Keratinocyte (primary cell): Measurements from ENCODE around the gene RAB44. TPM values are rescaled to one million over a fixed set of nuclear protein-coding genes. Genes with fewer than 3 reads are reported as not detected.

Experiments used
- DNase-seq: peaks from one replicate; pipeline ENCODE4 v3.0.0-alpha.2; 2011; ENCODE audit warnings: low read depth, missing footprints, low spot score
- FAIRE-seq: peaks from 2 replicates; lab custom pipeline; 2011; peaks lifted over from hg19 to GRCh38; lab: Jason Lieb, UNC
- H2AFZ ChIP-seq: 2 replicates; pipeline ENCODE4 v1.6.0; 2012; ENCODE audit warnings: low read length, control low read depth, inconsistent platforms; ENCODE audit not compliant: control insufficient read depth
- H3K27ac ChIP-seq: 2 replicates; pipeline ENCODE4 v1.5.1; 2011; ENCODE audit warnings: low read length; ENCODE audit not compliant: control insufficient read depth, insufficient read depth
- H3K27me3 ChIP-seq: 3 replicates; pipeline ENCODE4 v1.6.0; 2011; ENCODE audit warnings: low read length; ENCODE audit not compliant: control insufficient read depth, insufficient read depth; ENCODE audit errors: extremely low read depth
- H3K36me3 ChIP-seq, 2 experiments: 2 replicates in 1 of 2; 3 replicates in 1 of 2; pipeline ENCODE4 v1.5.1; 2011; ENCODE audit warnings: low read length in 2 of 2, mild to moderate bottlenecking in 1 of 2; ENCODE audit not compliant: control insufficient read depth in 2 of 2, insufficient read depth in 2 of 2; ENCODE audit errors: extremely low read depth in 1 of 2
- H3K4me1 ChIP-seq: 3 replicates; pipeline ENCODE4 v1.5.1; 2011; ENCODE audit warnings: low read length; ENCODE audit not compliant: control insufficient read depth, insufficient read depth; ENCODE audit errors: extremely low read depth
- H3K4me2 ChIP-seq: 3 replicates; pipeline ENCODE4 v1.6.0; 2011; ENCODE audit warnings: low read depth, low read length; ENCODE audit not compliant: control insufficient read depth, insufficient read depth; ENCODE audit errors: extremely low read depth
- H3K4me3 ChIP-seq, 3 experiments: fragments of 200-600 bp in 1 of 3; sonication (generic) in 1 of 3; 2 replicates in 2 of 3; 3 replicates in 1 of 3; pipeline ENCODE4 v1.5.1; 2011 to 2016; ENCODE audit warnings: low read length in 3 of 3, mild to moderate bottlenecking in 3 of 3, control low read depth in 2 of 3, inconsistent platforms in 1 of 3, low read depth in 1 of 3, mixed read lengths in 1 of 3, mixed run types in 1 of 3, moderate library complexity in 1 of 3; ENCODE audit not compliant: control insufficient read depth in 2 of 3, insufficient read depth in 2 of 3; ENCODE audit errors: extremely low read depth in 1 of 3
- H3K79me2 ChIP-seq: 2 replicates; pipeline ENCODE4 v1.6.0; 2012; ENCODE audit warnings: low read length; ENCODE audit not compliant: control insufficient read depth, insufficient read depth
- H3K9ac ChIP-seq: 3 replicates; pipeline ENCODE4 v1.6.0; 2011; ENCODE audit warnings: low read length; ENCODE audit not compliant: control insufficient read depth, insufficient read depth; ENCODE audit errors: extremely low read depth
- H3K9me1 ChIP-seq: 3 replicates; pipeline ENCODE4 v1.6.0; 2011; ENCODE audit warnings: low read length; ENCODE audit not compliant: control insufficient read depth, insufficient read depth; ENCODE audit errors: extremely low read depth
- H3K9me3 ChIP-seq: 2 replicates; pipeline ENCODE4 v1.5.1; 2012; ENCODE audit warnings: low read depth, low read length; ENCODE audit not compliant: control insufficient read depth
- H4K20me1 ChIP-seq: 3 replicates; pipeline ENCODE4 v1.6.0; 2011; ENCODE audit warnings: low read length; ENCODE audit not compliant: control insufficient read depth, insufficient read depth; ENCODE audit errors: extremely low read depth
- EZH2 ChIP-seq: IDR thresholded peaks from one replicate; pipeline ENCODE4 v1.6.1; 2012; ENCODE audit warnings: inconsistent platforms, mild to moderate bottlenecking, low read length, moderate library complexity
- dilution Hi-C: fragments of 300-500 bp; cut with MboI; formaldehyde crosslinking; loops from one replicate; pipeline ENCODE4 v1.7.0; 2020; ENCODE audit warnings: low sequenced_read_pairs; ENCODE audit not compliant: extremely low pct_ligation_motif_present
- polyA plus RNA-seq, 5 experiments: library from polyadenylated mRNA; depleted of rRNA in 3 of 5; stranded (reverse) in 3 of 5; stranded (forward) in 1 of 5; unstranded in 1 of 5; fragments of >200 nt; gene quantifications; 1 replicate in 1 of 5; 2 replicates in 3 of 5; 3 replicates in 1 of 5; pipeline versions ENCODE4 v1.2.1 to v1.2.3, GENCODE V29; 2011 to 2012; ENCODE audit warnings: missing spikeins in 2 of 5, low read depth in 1 of 5, low replicate concordance in 1 of 5
- TF ChIP-seq, protein P1 (sequence below), 3 experiments: IDR thresholded peaks in 1 of 3; conservative IDR thresholded peaks in 1 of 3; optimal IDR thresholded peaks in 1 of 3; 2 replicates in 2 of 3; 3 replicates in 1 of 3; pipeline versions ENCODE3 to v1.5.1; 2011; ENCODE audit warnings: low read length in 3 of 3, mild to moderate bottlenecking in 3 of 3, moderate library complexity in 2 of 3, control low read depth in 1 of 3, inconsistent platforms in 1 of 3; ENCODE audit not compliant: insufficient read depth in 2 of 3; ENCODE audit errors: extremely low read depth in 1 of 3

RAB44 gene
- polyA plus RNA-seq, 1 donor (not counting 4 experiments of a cell fraction or from before 2014, with no cell fraction given), result 0.03 TPM

DNA sequence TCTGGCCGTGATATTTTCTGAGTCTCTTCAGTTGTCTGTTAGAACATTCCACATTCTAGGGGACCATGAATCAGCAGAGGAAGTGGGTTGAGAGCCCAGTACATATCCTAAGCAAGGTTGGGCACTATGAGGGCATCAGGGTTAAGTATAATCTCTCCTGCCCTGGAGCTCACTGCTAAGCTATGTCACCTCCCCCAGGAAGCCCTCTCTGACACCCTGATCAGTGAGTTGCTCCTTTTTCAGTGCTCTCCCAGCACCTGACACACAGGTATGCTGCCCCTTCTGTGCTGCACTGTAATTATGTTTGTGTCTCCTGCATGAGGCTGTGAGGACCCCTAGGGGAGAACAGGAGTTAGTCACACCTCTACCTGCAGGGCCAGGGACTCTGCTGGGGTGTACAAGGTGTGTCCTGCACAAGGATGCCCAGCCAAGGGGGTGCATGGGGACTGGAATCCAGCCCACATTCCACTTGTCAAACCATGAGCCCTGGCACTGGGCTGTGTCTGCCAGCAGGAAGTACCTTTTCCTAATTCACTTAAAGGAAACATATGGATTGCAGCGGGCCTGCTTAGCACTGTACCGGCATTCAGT is 3.9 kb downstream of the RAB44 start:
- H3K4me2 ChIP-seq, result no peak overlapping the region
- H3K9me3 ChIP-seq, result no peaks in the 10 kb centered on the region
- peaks cover 11% of the 10 kb centered on the region for H3K4me1 ChIP-seq
- H3K27me3 ChIP-seq, result no peaks in the 10 kb centered on the region
- no peak for TF ChIP-seq EZH2
- TF ChIP-seq, protein P1, sequence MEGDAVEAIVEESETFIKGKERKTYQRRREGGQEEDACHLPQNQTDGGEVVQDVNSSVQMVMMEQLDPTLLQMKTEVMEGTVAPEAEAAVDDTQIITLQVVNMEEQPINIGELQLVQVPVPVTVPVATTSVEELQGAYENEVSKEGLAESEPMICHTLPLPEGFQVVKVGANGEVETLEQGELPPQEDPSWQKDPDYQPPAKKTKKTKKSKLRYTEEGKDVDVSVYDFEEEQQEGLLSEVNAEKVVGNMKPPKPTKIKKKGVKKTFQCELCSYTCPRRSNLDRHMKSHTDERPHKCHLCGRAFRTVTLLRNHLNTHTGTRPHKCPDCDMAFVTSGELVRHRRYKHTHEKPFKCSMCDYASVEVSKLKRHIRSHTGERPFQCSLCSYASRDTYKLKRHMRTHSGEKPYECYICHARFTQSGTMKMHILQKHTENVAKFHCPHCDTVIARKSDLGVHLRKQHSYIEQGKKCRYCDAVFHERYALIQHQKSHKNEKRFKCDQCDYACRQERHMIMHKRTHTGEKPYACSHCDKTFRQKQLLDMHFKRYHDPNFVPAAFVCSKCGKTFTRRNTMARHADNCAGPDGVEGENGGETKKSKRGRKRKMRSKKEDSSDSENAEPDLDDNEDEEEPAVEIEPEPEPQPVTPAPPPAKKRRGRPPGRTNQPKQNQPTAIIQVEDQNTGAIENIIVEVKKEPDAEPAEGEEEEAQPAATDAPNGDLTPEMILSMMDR (optimal IDR thresholded peaks at IDR 0.05 in 1 of 3, IDR thresholded peaks at IDR 0.05 in 1 of 3, conservative IDR thresholded peaks at IDR 0.05 in 1 of 3; ENCODE audit: extremely low read depth in 1 of 3, insufficient read depth in 2 of 3, low read length in 3 of 3), result peak in 2 of 3 experiments; percentile 60 to 76
- no peaks in the 10 kb centered on the region for H3K79me2 ChIP-seq
- DNase-seq (no peak), FAIRE-seq (peak; percentile 76)
- no peaks in the 10 kb centered on the region for H4K20me1 ChIP-seq
- no peak overlapping the region for H3K27ac ChIP-seq
- dilution Hi-C loops, result no loop called here
- no peaks in the 10 kb centered on the region for H3K36me3 ChIP-seq
- no peak overlapping the region for H3K9ac ChIP-seq
- H3K4me3 ChIP-seq, result no peak overlapping the region
- no peak overlapping the region for H2AFZ ChIP-seq
- no peaks in the 10 kb centered on the region for H3K9me1 ChIP-seq

DNA sequence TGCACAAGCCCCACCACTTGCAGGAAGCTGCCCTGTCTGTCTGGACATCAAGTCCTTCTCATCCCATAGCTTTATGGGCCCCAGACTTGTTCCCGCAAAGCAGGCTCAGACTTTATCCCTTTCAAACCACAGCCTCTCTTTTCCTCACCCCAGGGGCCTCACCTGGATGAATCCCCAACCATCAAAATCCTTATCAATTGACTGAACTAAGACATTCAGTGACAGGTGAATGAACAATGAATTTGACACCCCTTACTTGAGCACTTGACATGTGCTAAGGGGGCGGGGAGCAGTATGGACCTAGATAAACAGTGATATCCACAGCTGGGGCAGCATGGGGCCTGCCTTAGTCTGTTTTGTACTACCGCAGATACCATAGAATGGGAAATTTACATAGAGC is 5.0 kb downstream of the RAB44 start:
- H3K79me2 ChIP-seq, result no peaks in the 10 kb centered on the region
- no peak for DNase-seq
- H3K9me1 ChIP-seq, result no peaks in the 10 kb centered on the region
- H3K27ac ChIP-seq, result no peak overlapping the region
- no peak overlapping the region for H3K4me3 ChIP-seq
- no peak overlapping the region for H3K4me2 ChIP-seq
- dilution Hi-C loops, result no loop called here
- H3K9ac ChIP-seq, result no peak overlapping the region
- H2AFZ ChIP-seq, result no peak overlapping the region
- H4K20me1 ChIP-seq, result no peaks in the 10 kb centered on the region
- TF ChIP-seq EZH2, result no peak
- TF ChIP-seq, protein P1 (optimal IDR thresholded peaks at IDR 0.05 in 1 of 3, IDR thresholded peaks at IDR 0.05 in 1 of 3, conservative IDR thresholded peaks at IDR 0.05 in 1 of 3; ENCODE audit: extremely low read depth in 1 of 3, insufficient read depth in 2 of 3, low read length in 3 of 3), result no peak
- H3K9me3 ChIP-seq, result no peaks in the 10 kb centered on the region
- H3K36me3 ChIP-seq, result no peaks in the 10 kb centered on the region
- peaks cover 11% of the 10 kb centered on the region for H3K4me1 ChIP-seq
- H3K27me3 ChIP-seq, result no peaks in the 10 kb centered on the region
- FAIRE-seq, result no peak
